ENCODE data around the gene VOPP1.
"Not testable (repeated sequence)": the region's sequence is repeated elsewhere in the genome, so short reads cannot be mapped to it uniquely, and the experiment has no call there.

Gene VOPP1

DNA sequence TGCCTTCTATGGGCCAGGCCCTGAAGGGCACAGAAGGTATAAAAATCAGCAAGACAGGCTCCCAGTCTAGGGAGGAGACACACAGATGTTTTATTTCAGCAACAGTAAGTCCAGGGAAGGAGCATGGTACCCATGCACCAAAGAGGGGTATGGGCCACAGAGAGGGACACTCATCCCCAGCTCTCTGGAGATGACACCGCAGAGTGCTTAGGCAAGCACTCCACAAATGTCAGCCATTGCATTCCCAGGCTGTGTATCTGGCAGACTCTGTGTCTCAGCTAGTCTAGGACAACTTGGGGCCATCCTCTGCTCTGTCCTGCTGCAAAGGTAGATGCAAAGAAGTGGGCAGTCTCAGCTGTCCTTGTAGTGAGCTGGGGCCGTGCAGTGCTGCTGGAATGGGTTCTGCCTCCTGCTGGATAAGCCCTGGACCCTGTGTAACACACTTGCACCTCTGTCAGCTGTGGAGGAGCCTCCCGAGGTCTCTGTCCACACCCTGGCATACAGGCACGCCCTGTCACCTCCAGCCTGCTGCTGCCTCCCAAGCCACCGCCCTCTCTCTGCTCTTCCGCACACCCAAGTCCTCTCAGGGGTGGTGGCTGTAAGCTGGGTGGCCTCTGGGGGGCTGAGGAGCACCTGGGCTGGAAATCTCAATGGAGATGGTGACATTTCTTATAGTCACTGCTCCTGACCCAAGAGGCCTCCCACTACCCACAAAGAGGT, 57.6 kb downstream of the VOPP1 start:
- no peak overlapping the region for H3K4me3 ChIP-seq (ENCODE audit: low read depth, low read length)
- TF ChIP-seq, protein P1, sequence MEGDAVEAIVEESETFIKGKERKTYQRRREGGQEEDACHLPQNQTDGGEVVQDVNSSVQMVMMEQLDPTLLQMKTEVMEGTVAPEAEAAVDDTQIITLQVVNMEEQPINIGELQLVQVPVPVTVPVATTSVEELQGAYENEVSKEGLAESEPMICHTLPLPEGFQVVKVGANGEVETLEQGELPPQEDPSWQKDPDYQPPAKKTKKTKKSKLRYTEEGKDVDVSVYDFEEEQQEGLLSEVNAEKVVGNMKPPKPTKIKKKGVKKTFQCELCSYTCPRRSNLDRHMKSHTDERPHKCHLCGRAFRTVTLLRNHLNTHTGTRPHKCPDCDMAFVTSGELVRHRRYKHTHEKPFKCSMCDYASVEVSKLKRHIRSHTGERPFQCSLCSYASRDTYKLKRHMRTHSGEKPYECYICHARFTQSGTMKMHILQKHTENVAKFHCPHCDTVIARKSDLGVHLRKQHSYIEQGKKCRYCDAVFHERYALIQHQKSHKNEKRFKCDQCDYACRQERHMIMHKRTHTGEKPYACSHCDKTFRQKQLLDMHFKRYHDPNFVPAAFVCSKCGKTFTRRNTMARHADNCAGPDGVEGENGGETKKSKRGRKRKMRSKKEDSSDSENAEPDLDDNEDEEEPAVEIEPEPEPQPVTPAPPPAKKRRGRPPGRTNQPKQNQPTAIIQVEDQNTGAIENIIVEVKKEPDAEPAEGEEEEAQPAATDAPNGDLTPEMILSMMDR (IDR thresholded peaks at IDR 0.05; ENCODE audit: low read depth, low read length) = no peak
- TF ChIP-seq, protein P2, sequence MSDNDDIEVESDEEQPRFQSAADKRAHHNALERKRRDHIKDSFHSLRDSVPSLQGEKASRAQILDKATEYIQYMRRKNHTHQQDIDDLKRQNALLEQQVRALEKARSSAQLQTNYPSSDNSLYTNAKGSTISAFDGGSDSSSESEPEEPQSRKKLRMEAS (IDR thresholded peaks at IDR 0.05; ENCODE audit: low read depth, low read length) = no peak
- TF ChIP-seq POLR2A (IDR thresholded peaks at IDR 0.05; ENCODE audit: extremely low read depth, insufficient read length) (no peak), MYC (IDR thresholded peaks at IDR 0.05; ENCODE audit: low read depth, low read length) (no peak)
- DNase-seq (ENCODE audit: low read depth) = no peak

DNA sequence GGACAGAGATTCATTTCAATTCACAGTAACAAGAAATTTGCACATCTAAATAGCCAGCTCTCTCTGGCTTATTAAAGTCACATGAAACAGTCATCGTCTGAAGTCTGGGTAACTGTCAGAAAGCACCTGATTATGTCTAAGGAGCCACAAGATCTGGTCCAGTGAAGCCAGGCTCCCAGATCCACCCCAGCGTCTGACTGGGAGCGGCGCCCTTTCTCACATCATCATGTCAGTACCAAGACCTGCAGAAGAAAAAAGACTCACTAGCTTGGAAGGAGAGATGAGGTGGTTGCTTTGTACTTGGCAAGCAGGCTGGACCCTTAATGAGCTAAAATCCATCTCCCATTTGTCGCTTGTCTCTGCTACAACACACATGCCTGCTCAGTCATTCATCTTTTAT, 58.4 kb downstream of the VOPP1 start:
- TF ChIP-seq, protein P1 (IDR thresholded peaks at IDR 0.05; ENCODE audit: low read depth, low read length) = no peak
- TF ChIP-seq POLR2A (IDR thresholded peaks at IDR 0.05; ENCODE audit: extremely low read depth, insufficient read length) (no peak), MYC (IDR thresholded peaks at IDR 0.05; ENCODE audit: low read depth, low read length) (no peak)
- TF ChIP-seq, protein P2 (IDR thresholded peaks at IDR 0.05; ENCODE audit: low read depth, low read length) = no peak
- DNase-seq (ENCODE audit: low read depth) = no peak
- H3K4me3 ChIP-seq (ENCODE audit: low read depth, low read length) = no peak overlapping the region

DNA sequence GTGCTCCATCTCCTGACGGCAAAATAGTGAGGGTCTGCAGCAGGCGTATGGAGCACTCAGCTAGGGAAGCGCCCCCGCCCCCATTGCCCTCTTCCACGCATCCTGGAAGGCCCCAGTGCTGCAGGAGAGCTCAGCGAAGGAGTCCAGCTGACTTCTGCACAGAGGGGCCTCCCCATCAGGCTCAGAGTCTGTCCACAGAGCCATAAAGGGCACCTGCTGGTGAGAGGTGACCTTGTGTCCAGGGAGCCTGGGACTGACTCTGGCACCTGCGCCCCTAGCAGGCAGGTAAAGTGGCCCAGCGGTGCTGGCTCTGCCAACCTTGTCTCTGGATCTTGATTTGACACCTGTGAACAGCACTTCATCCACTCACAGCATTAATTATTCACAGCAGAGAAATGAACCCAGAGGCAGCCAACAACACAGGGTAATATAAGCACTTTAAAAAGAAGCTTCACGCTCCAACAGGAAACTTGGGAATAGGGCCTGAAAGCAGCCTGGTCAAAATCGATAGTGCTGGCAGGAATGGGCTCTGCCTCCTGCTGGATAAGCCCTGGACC, 59.6 kb downstream of the VOPP1 start:
- no peak for DNase-seq (ENCODE audit: low read depth)
- TF ChIP-seq, protein P2 (IDR thresholded peaks at IDR 0.05; ENCODE audit: low read depth, low read length) = no peak
- TF ChIP-seq MYC (IDR thresholded peaks at IDR 0.05; ENCODE audit: low read depth, low read length) (no peak), POLR2A (IDR thresholded peaks at IDR 0.05; ENCODE audit: extremely low read depth, insufficient read length) (no peak)
- TF ChIP-seq, protein P1 (IDR thresholded peaks at IDR 0.05; ENCODE audit: low read depth, low read length) = no peak
- H3K4me3 ChIP-seq (ENCODE audit: low read depth, low read length) = no peak overlapping the region

DNA sequence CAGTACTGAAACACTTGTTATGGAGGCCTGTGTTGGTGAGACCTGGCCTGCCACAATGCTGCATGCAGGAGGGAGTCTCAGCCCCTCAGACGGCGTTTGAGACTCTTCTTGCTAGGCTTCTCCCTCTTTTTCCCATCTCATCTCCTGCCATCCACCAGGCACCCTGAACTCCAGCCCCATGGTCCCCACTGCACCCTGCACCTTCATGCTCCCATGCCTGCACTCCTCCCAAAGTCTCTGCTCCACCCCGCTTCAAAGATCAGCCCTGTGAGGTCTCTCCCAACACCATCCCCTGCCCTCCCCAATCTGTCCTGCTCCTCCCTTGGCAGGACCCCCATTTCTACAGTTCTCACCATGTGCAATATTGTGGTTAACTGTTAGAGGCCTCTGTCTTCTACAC, 61.7 kb downstream of the VOPP1 start:
- no peak for DNase-seq (ENCODE audit: low read depth)
- no peak overlapping the region for H3K4me3 ChIP-seq (ENCODE audit: low read depth, low read length)
- TF ChIP-seq MYC (IDR thresholded peaks at IDR 0.05; ENCODE audit: low read depth, low read length) = no peak
- TF ChIP-seq, protein P1 (IDR thresholded peaks at IDR 0.05; ENCODE audit: low read depth, low read length) = no peak
- no peak for TF ChIP-seq POLR2A (IDR thresholded peaks at IDR 0.05; ENCODE audit: extremely low read depth, insufficient read length)

DNA sequence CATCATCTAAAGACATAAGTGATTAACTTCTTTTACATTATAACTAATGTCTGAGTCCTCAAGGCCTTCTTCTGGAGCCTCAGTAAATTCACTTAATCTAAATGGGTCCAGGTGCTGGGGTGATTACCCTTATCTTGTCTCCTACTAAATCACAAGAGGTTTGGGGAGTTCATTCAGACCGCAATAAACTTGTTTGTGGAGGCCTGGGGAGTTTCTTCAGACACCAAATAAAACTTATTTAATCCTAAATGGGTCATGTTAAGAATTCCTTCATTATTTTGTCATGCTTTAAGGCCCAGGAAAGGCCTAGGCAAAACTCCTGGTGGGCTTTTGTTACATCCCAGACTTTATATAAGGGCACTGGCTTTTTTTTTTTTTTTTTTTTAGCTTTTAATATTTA, 62.1 kb downstream of the VOPP1 start:
- H3K4me3 ChIP-seq (ENCODE audit: low read depth, low read length); DNase-seq (ENCODE audit: low read depth): not testable (repeated sequence)

DNA sequence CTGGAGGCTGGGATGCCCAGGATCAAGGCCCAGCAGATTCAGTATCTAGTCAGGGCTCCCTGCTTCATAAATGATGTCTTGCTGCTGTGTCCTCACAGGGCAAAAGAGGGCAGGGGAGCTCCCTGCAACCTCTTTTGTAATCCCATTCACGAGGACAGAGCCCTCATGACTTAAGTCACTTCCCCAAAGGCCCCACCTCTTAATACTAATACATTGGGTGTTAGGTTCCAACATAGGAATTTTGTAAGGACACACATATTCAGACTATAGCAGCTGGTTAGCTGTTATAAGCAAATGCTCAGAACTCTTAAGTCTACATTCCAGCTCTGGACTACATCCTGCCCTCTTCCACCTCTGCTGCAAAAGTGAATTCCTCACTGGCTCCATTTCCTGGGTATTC, 63.0 kb downstream of the VOPP1 start:
- DNase-seq (ENCODE audit: low read depth) = peak; percentile 29
- no peak for TF ChIP-seq MYC (IDR thresholded peaks at IDR 0.05; ENCODE audit: low read depth, low read length)
- TF ChIP-seq, protein P1 (IDR thresholded peaks at IDR 0.05; ENCODE audit: low read depth, low read length) = no peak
- TF ChIP-seq, protein P2 (IDR thresholded peaks at IDR 0.05; ENCODE audit: low read depth, low read length) = no peak
- no peak for TF ChIP-seq POLR2A (IDR thresholded peaks at IDR 0.05; ENCODE audit: extremely low read depth, insufficient read length)

More for the DNA sequence above, 63.0 kb downstream of the VOPP1 start:
- no peak overlapping the region for H3K4me3 ChIP-seq (ENCODE audit: low read depth, low read length)

Measured in NB4 (cell line).